K562 (cell line): Measurements from ENCODE around the gene KIF23. TPM values are rescaled to one million over a fixed set of nuclear protein-coding genes. Genes with fewer than 3 reads are reported as not detected.

Experiments used
- ADNP ChIP-seq: fragments of 200-800 bp; sonication (Bioruptor generic); IDR thresholded peaks from 2 replicates; pipeline ENCODE4 v1.6.1; 2016; ENCODE audit warnings: missing genetic modification characterization, missing compliant biosample characterization
- ATF6 ChIP-seq: sonication (generic); formaldehyde crosslinking; IDR thresholded peaks from 2 replicates; pipeline ENCODE4 v1.4.0; 2020; ENCODE audit warnings: mild to moderate bottlenecking, missing genetic modification reagents
- ATF7 ChIP-seq: fragments of 450-650 bp; IDR thresholded peaks from 2 replicates; pipeline ENCODE4 v1.7.1; 2014; ENCODE audit warnings: mild to moderate bottlenecking, moderate library complexity
- CC2D1A ChIP-seq: fragments of 450-650 bp; IDR thresholded peaks from 2 replicates; pipeline ENCODE4 v1.6.1; 2017; ENCODE audit warnings: mild to moderate bottlenecking
- HNRNPLL ChIP-seq: fragments of 200-400 bp; formaldehyde crosslinking; IDR thresholded peaks from 2 replicates; pipeline ENCODE4 v1.6.1; 2017; ENCODE audit warnings: low read length, low read depth, mild to moderate bottlenecking; ENCODE audit not compliant: poor library complexity, severe bottlenecking
- PHB2 ChIP-seq: fragments of 450-650 bp; IDR thresholded peaks from 2 replicates; pipeline ENCODE4 v1.6.1; 2017; ENCODE audit warnings: low read depth
- POLR3G ChIP-seq: IDR thresholded peaks from 2 replicates; pipeline ENCODE4 v1.6.1; 2011; ENCODE audit not compliant: insufficient read length, insufficient replicate concordance; ENCODE audit errors: extremely low read depth
- ZBTB17 ChIP-seq: fragments of 450-650 bp; formaldehyde crosslinking; IDR thresholded peaks from 2 replicates; pipeline ENCODE4 v1.4.0; 2020; ENCODE audit warnings: mild to moderate bottlenecking
- ZFP30 ChIP-seq: fragments of 250-450 bp; sonication (Bioruptor Pico); IDR thresholded peaks from 2 replicates; pipeline ENCODE4 v1.8.0; 2022; ENCODE audit warnings: moderate library complexity, mild to moderate bottlenecking, inconsistent platforms, borderline replicate concordance
- ZKSCAN8 ChIP-seq: fragments of 200-800 bp; sonication (Bioruptor generic); IDR thresholded peaks from 2 replicates; pipeline ENCODE4 v1.6.1; 2016; ENCODE audit warnings: missing genetic modification characterization, missing compliant biosample characterization
- ZNF589 ChIP-seq: fragments of 200-800 bp; sonication (Bioruptor generic); IDR thresholded peaks from 2 replicates; pipeline ENCODE4 v1.6.1; 2016; ENCODE audit warnings: low read depth, missing genetic modification characterization, missing compliant biosample characterization
- polyA plus RNA-seq, 8 experiments: library from polyadenylated mRNA; depleted of rRNA in 4 of 8; stranded (reverse) in 5 of 8; unstranded in 3 of 8; fragments of >200 nt; fragmentation: Nextera tagmentation in 2 of 8; fragmentation: Illumina TruSeq in 1 of 8; extraction: Ambion mirVana in 2 of 8; extraction: Trizol in 1 of 8; gene quantifications; 2 replicates each; pipeline versions ENCODE4 v1.2.1 to v1.2.3, GENCODE V29; 2011 to 2014; ENCODE audit warnings: inconsistent platforms in 1 of 8, missing spikeins in 1 of 8
- total RNA-seq, 7 experiments: library from RNA; depleted of rRNA in 6 of 7; stranded (reverse); fragments of >200 nt in 6 of 7; fragmentation: Illumina TruSeq in 2 of 7; extraction: Trizol in 2 of 7; gene quantifications; 2 replicates each; pipeline versions ENCODE4 v1.2.1 to v1.2.3, GENCODE V29; 2011 to 2021; ENCODE audit warnings: low replicate concordance in 1 of 7
- TF ChIP-seq, protein P1 (sequence below), 2 experiments: fragments of 450-650 bp; IDR thresholded peaks; 2 replicates each; pipeline ENCODE4 v1.6.1; 2018; ENCODE audit warnings: mild to moderate bottlenecking in 2 of 2, low read depth in 1 of 2; ENCODE audit not compliant: partially characterized antibody in 2 of 2

Gene KIF23
- total and polyA plus RNA-seq, 9 of the 15 experiments (the other 6 are each of a cell fraction or from before 2014, with no cell fraction given), result 29.4 to 58.2 (median 41.9) TPM

DNA sequence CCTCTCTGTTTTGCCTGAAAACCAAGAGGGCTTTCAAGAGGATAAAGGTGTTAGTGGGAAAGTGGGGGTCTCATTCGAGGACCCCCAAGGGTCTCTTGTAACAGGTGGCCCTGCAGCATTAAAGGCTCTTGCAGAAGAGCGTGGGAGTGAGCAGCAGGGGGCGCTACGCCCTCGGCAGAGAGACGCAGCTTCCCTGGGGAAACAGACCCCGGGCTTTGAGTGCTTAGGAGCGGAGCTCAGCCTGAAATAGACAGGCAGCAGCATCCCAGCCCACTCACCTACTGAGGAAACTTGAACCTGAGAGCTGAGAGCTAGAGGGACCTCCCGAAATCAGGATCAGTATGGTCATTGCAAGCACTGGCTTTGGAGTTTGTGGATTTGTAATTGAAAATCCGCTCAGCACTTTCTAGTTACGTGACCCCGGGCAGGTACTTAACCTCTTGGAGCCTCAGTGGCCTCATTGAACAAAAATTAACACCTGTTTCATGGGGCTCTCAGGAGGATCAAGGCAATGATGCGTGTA, 64.2 kb downstream of the KIF23 start (continued):
- TF ChIP-seq ZBTB17 (CRISPR knock-in tag) (no peak), ZNF589 (CRISPR knock-in tag) (no peak), PHB2 (no peak), ADNP (no peak), ATF7 (no peak), ATF6 (CRISPR knock-in tag) (no peak), HNRNPLL (no peak), POLR3G (no peak), CC2D1A (0 out of 2 replicates have a peak, but pooled peaks have one; percentile 14), ZKSCAN8 (CRISPR knock-in tag) (no peak), ZFP30 (CRISPR knock-in tag) (no peak)
- TF ChIP-seq, protein P1, sequence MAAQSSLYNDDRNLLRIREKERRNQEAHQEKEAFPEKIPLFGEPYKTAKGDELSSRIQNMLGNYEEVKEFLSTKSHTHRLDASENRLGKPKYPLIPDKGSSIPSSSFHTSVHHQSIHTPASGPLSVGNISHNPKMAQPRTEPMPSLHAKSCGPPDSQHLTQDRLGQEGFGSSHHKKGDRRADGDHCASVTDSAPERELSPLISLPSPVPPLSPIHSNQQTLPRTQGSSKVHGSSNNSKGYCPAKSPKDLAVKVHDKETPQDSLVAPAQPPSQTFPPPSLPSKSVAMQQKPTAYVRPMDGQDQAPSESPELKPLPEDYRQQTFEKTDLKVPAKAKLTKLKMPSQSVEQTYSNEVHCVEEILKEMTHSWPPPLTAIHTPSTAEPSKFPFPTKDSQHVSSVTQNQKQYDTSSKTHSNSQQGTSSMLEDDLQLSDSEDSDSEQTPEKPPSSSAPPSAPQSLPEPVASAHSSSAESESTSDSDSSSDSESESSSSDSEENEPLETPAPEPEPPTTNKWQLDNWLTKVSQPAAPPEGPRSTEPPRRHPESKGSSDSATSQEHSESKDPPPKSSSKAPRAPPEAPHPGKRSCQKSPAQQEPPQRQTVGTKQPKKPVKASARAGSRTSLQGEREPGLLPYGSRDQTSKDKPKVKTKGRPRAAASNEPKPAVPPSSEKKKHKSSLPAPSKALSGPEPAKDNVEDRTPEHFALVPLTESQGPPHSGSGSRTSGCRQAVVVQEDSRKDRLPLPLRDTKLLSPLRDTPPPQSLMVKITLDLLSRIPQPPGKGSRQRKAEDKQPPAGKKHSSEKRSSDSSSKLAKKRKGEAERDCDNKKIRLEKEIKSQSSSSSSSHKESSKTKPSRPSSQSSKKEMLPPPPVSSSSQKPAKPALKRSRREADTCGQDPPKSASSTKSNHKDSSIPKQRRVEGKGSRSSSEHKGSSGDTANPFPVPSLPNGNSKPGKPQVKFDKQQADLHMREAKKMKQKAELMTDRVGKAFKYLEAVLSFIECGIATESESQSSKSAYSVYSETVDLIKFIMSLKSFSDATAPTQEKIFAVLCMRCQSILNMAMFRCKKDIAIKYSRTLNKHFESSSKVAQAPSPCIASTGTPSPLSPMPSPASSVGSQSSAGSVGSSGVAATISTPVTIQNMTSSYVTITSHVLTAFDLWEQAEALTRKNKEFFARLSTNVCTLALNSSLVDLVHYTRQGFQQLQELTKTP (IDR thresholded peaks at IDR 0.05; ENCODE audit: low read depth in 1 of 2, partially characterized antibody in 2 of 2), result no peak
